Activated CD8-positive, alpha-beta T cell treated with anti-CD3 and anti-CD28 coated beads for 36 hours (primary cell): Measurements from ENCODE around the gene MAGI2. TPM values are rescaled to one million over a fixed set of nuclear protein-coding genes. Genes with fewer than 3 reads are reported as not detected.

Experiments used
- ATAC-seq: fragments of 200-7000 bp; cut with Tn5 transposase; one replicate; pipeline ENCODE4 v1.10.0; 2021; ENCODE audit warnings: mild to moderate bottlenecking, moderate library complexity
- CTCF ChIA-PET: fragments of 350-600 bp; sonication (Branson Sonifier 250); formaldehyde crosslinking; loops from one replicate; lab custom pipeline; 2021; ENCODE audit warnings: antibody characterized with exemption; lab: Charles Lee
- POLR2A ChIA-PET: fragments of 350-600 bp; sonication (Branson Sonifier 250); formaldehyde crosslinking; loops from one replicate; lab custom pipeline; 2021; ENCODE audit warnings: antibody characterized with exemption; lab: Charles Lee
- DNase-seq: peaks from one replicate; pipeline ENCODE4 v3.0.0-alpha.2; 2020
- H3K27ac Mint-ChIP-seq: one replicate; pipeline ENCODE4 v1.8.0; 2021; ENCODE audit warnings: mild to moderate bottlenecking, mixed read lengths
- H3K27me3 Mint-ChIP-seq: one replicate; pipeline ENCODE4 v1.8.0; 2021; ENCODE audit warnings: mixed read lengths
- H3K36me3 Mint-ChIP-seq: one replicate; pipeline ENCODE4 v1.8.0; 2021; ENCODE audit warnings: low read depth, mixed read lengths
- H3K4me1 Mint-ChIP-seq: one replicate; pipeline ENCODE4 v1.8.0; 2021; ENCODE audit warnings: low read depth, mixed read lengths
- H3K4me3 Mint-ChIP-seq: one replicate; pipeline ENCODE4 v1.8.0; 2021; ENCODE audit warnings: mild to moderate bottlenecking, moderate library complexity, mixed read lengths
- H3K9me3 Mint-ChIP-seq: one replicate; pipeline ENCODE4 v1.8.0; 2021; ENCODE audit warnings: mixed read lengths
- CTCF ChIP-seq: fragments of 200-600 bp; IDR thresholded peaks from one replicate; pipeline ENCODE4 v1.8.0; 2022; ENCODE audit warnings: antibody characterized with exemption, mild to moderate bottlenecking
- intact Hi-C: fragments of 100-400 bp; cut with micrococcal nuclease; formaldehyde crosslinking; loops from one replicate; pipeline ENCODE4 v1.10.0; 2022
- total RNA-seq, 2 experiments: library from RNA; stranded (reverse); gene quantifications; one replicate each; pipeline ENCODE4 v1.2.3, GENCODE V29; 2021

MAGI2 gene
- total RNA-seq, 2 experiments from 2014 or later = 0.04 to 0.09 TPM

DNA sequence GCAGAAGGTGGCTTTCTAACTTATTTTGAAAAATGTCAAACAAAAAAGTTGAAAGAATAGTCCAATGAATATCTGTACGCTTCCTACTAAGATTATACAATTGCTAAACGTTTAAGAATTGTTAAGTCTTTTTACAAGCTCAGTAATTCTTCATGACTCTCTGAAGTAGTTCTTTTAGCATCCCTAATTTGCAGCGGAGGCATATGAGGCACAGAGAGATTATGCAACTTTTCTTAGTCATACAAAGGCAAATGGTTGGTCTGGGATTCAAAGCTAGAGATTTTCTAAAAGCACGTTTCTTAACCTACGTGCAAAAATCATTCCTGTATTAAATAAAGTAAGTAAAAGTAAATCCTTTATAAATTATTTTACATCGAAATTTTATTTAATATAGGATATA lies 254.2 kb downstream of the MAGI2 start:
- H3K9me3 Mint-ChIP-seq = no peaks in the 10 kb centered on the region
- no peaks in the 10 kb centered on the region for H3K27me3 Mint-ChIP-seq
- POLR2A ChIA-PET = no interaction called here

DNA sequence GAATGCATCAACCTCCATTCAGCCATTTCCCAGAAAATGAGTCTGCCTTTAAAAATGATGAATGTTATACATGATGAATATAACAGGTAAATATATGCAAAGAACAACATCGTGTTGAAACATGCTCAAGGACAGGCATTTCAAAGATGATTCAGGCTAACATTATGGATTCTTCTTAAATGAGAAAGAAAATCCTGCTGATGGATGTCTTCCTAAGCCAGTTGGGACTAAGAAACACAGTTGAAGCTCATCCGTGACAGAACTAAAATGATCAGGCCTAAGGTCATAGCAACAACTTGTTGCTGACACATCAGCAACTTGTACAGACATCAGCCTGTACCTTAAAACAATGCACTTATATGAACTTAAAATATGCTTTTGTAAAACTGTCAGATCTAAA lies 267.9 kb downstream of the MAGI2 start:
- POLR2A ChIA-PET = no interaction called here
- no peak overlapping the region for H3K27ac Mint-ChIP-seq
- TF ChIP-seq CTCF = no peak
- H3K4me1 Mint-ChIP-seq = no peaks in the 10 kb centered on the region
- intact Hi-C loops = no loop called here
- H3K9me3 Mint-ChIP-seq = peaks cover 3% of the 10 kb centered on the region
- H3K36me3 Mint-ChIP-seq = no peaks in the 10 kb centered on the region
- ATAC-seq (no peak), DNase-seq (no peak)
- H3K27me3 Mint-ChIP-seq = no peaks in the 10 kb centered on the region
- H3K4me3 Mint-ChIP-seq = no peak overlapping the region
- CTCF ChIA-PET = no interaction called here

More for the DNA sequence above, 254.2 kb downstream of the MAGI2 start:
- Mint-ChIP-seq H3K4me1 (no peaks in the 10 kb centered on the region), H3K36me3 (no peaks in the 10 kb centered on the region), H3K4me3 (no peak overlapping the region), H3K27ac (no peak overlapping the region)
- intact Hi-C loops = no loop called here
- no peak for DNase-seq
- ATAC-seq = no peak
- CTCF ChIA-PET = no interaction called here
- TF ChIP-seq CTCF = no peak

DNA sequence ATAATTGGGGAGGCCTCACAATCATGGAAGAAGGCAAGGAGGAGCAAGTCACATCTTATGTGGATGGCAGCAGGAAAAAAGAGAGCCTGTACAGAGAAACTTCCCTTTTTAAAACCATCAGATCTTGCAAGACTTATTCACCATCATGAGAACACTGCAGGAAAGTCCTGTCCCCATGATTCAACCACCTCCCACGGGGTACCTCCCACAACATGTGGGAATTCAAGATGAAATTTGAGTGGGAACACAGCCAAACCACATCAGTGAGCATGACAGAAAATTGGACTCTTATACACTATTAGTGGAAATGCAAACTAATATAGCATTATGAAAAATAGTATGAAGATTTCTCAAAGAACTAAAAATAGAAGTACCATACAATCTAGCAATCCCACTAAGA lies 271.2 kb downstream of the MAGI2 start:
- no peak for TF ChIP-seq CTCF
- no peaks in the 10 kb centered on the region for H3K9me3 Mint-ChIP-seq
- DNase-seq = no peak
- no peak overlapping the region for H3K27ac Mint-ChIP-seq
- intact Hi-C loops = no loop called here
- no peaks in the 10 kb centered on the region for H3K36me3 Mint-ChIP-seq
- ATAC-seq = no peak
- no peaks in the 10 kb centered on the region for H3K4me1 Mint-ChIP-seq
- H3K4me3 Mint-ChIP-seq = no peak overlapping the region
- ChIA-PET POLR2A (no interaction called here), CTCF (no interaction called here)
- H3K27me3 Mint-ChIP-seq = no peaks in the 10 kb centered on the region

- Mint-ChIP-seq H3K9me3 (no peaks in the 10 kb centered on the region), H3K36me3 (no peaks in the 10 kb centered on the region), H3K4me3 (no peak overlapping the region), H3K27me3 (no peaks in the 10 kb centered on the region), H3K4me1 (no peaks in the 10 kb centered on the region), H3K27ac (no peak overlapping the region)
- ChIA-PET POLR2A (no interaction called here), CTCF (interaction anchor here (0.6 kb wide), 1 partner anchor 1064 kb away, joined by 3 read pairs; no protein-coding TSS in a partner anchor)
- intact Hi-C loops = no loop called here
- no peak for ATAC-seq
- DNase-seq = no peak
- TF ChIP-seq CTCF = no peak
Observed at GRCh38 chr7:79180533-79180932, 272.9 kb downstream of the MAGI2 start.

DNA sequence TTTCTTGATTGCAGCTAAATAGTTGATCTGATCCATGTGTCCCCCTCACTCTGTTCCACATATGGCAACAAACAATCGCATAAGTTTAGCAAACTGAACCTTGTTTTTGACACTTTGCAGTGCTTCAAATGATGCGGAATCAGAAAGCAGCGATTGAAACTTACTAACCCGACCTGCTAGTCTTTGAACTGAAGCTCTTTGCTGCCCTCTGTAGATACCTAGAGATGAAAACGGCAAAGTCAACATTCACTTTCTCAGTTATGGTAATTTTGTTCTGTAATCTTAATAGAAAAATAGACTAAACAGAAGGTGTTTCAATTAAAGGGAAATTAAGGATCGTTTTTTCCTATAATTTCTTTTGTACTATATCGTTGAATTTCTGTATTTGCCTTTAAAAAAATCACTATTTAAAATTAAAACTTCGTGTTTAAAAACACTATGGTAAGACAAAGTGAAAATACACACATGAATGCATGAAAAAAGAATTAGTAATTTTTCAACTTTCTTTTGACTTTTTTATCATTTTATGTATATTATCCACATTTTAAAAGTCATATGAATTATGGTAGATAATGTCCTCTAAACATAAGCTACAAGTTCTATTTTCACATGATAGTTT lies 276.5 kb downstream of the MAGI2 start:
- H3K9me3 Mint-ChIP-seq = no peaks in the 10 kb centered on the region
- no peaks in the 10 kb centered on the region for H3K27me3 Mint-ChIP-seq
- ChIA-PET POLR2A (no interaction called here), CTCF (interaction anchor here (0.7 kb wide), 1 partner anchor 630 kb away, joined by 3 read pairs; no protein-coding TSS in a partner anchor)
- TF ChIP-seq CTCF = no peak
- no peak overlapping the region for H3K27ac Mint-ChIP-seq
- H3K36me3 Mint-ChIP-seq = no peaks in the 10 kb centered on the region
- no peaks in the 10 kb centered on the region for H3K4me1 Mint-ChIP-seq
- intact Hi-C loops = no loop called here
- ATAC-seq (no peak), DNase-seq (no peak)
- no peak overlapping the region for H3K4me3 Mint-ChIP-seq
